Endothelial cell of umbilical vein (primary cell): ENCODE data around the gene ITGA11. TPM values are rescaled to one million over a fixed set of nuclear protein-coding genes. Genes with fewer than 3 reads are reported as not detected.

ENCODE experiments used
- BruUV-seq: library from RNA; stranded (reverse); fragments of 400-500 nt; replicated peaks from 2 replicates; lab custom pipeline; 2021; lab: Mats Ljungman, UMichigan
- CTCF ChIA-PET: fragments of 300-600, 350-600 bp; sonication (Branson Sonifier 250); formaldehyde crosslinking; loops from one replicate; lab custom pipeline; 2021; ENCODE audit warnings: antibody characterized with exemption, inconsistent platforms; lab: Charles Lee
- POLR2A ChIA-PET: fragments of 300-600, 350-600 bp; sonication (Branson Sonifier 250); formaldehyde crosslinking; loops from one replicate; lab custom pipeline; 2021; ENCODE audit warnings: antibody characterized with exemption, inconsistent platforms; lab: Charles Lee
- DNase-seq: peaks from one replicate; pipeline ENCODE4 v3.0.0-alpha.2; 2011; ENCODE audit warnings: low read depth, low spot score
- FAIRE-seq: peaks from 2 replicates; lab custom pipeline; 2011; peaks lifted over from hg19 to GRCh38; lab: Jason Lieb, UNC
- H2AFZ ChIP-seq: 2 replicates; pipeline ENCODE4 v1.6.0; 2012; ENCODE audit warnings: low read depth, low read length, control low read depth, inconsistent platforms
- H3K27ac ChIP-seq: 2 replicates; pipeline ENCODE4 v1.5.1; 2011; ENCODE audit warnings: low read depth, mild to moderate bottlenecking, control low read depth, low read length, moderate library complexity; ENCODE audit not compliant: insufficient read depth
- H3K27me3 ChIP-seq, 2 experiments: 2 replicates each; pipeline versions ENCODE4 v1.6.0 to v1.6.1; 2011; ENCODE audit warnings: low read length in 2 of 2, mixed read lengths in 1 of 2; ENCODE audit not compliant: control insufficient read depth in 2 of 2, insufficient read depth in 2 of 2
- H3K36me3 ChIP-seq, 2 experiments: 2 replicates in 1 of 2; 3 replicates in 1 of 2; pipeline ENCODE4 v1.5.1; 2011; ENCODE audit warnings: low read length in 2 of 2, mild to moderate bottlenecking in 1 of 2, moderate library complexity in 1 of 2; ENCODE audit not compliant: control insufficient read depth in 2 of 2, insufficient read depth in 2 of 2; ENCODE audit errors: extremely low read depth in 1 of 2
- H3K4me1 ChIP-seq: 3 replicates; pipeline ENCODE4 v1.5.1; 2011; ENCODE audit warnings: mild to moderate bottlenecking, low read length; ENCODE audit not compliant: control insufficient read depth, insufficient read depth; ENCODE audit errors: extremely low read depth
- H3K4me2 ChIP-seq: 2 replicates; pipeline ENCODE4 v1.6.1; 2011; ENCODE audit warnings: low read length, control low read depth, mixed read lengths; ENCODE audit not compliant: insufficient read depth
- H3K4me3 ChIP-seq, 3 experiments: fragments of 200-600 bp in 1 of 3; sonication (generic), shearing (Covaris generic) in 1 of 3; replicated peaks in 1 of 3; 2 replicates each; pipeline ENCODE4 v1.5.1; 2011 to 2016; ENCODE audit warnings: control low read depth in 3 of 3, low read length in 3 of 3, mild to moderate bottlenecking in 2 of 3, inconsistent platforms in 1 of 3, low read depth in 1 of 3, moderate library complexity in 1 of 3; ENCODE audit not compliant: insufficient read depth in 1 of 3
- H3K79me2 ChIP-seq: 2 replicates; pipeline ENCODE4 v1.6.0; 2012; ENCODE audit warnings: low read length, inconsistent platforms; ENCODE audit not compliant: control insufficient read depth, insufficient read depth
- H3K9ac ChIP-seq: replicated peaks from 2 replicates; pipeline ENCODE3; 2011; ENCODE audit warnings: low read length, control low read depth; ENCODE audit not compliant: insufficient read depth; ENCODE audit errors: extremely low read depth
- H3K9me1 ChIP-seq: replicated peaks from 3 replicates; pipeline ENCODE4 v1.6.0; 2011; ENCODE audit warnings: mild to moderate bottlenecking, low read length; ENCODE audit not compliant: control insufficient read depth, insufficient read depth; ENCODE audit errors: extremely low read depth
- H3K9me3 ChIP-seq: replicated peaks from 2 replicates; pipeline ENCODE4 v1.5.1; 2012; ENCODE audit warnings: low read length, inconsistent platforms; ENCODE audit not compliant: control insufficient read depth, insufficient read depth
- H4K20me1 ChIP-seq: replicated peaks from 2 replicates; pipeline ENCODE3; 2011; ENCODE audit warnings: mild to moderate bottlenecking, low read length; ENCODE audit not compliant: control insufficient read depth, insufficient read depth; ENCODE audit errors: extremely low read depth
- CTCF ChIP-seq, 2 donors: IDR thresholded peaks; 1 replicate in 1 of 2; 2 replicates in 1 of 2; pipeline ENCODE4 v1.5.1; 2011; ENCODE audit warnings: low read length in 2 of 2, mild to moderate bottlenecking in 2 of 2, moderate library complexity in 2 of 2, control low read depth in 1 of 2, inconsistent platforms in 1 of 2, low read depth in 1 of 2; ENCODE audit not compliant: insufficient read depth in 1 of 2; ENCODE audit errors: extremely low read depth in 1 of 2
- EZH2 ChIP-seq: IDR thresholded peaks from 2 replicates; pipeline ENCODE4 v1.6.1; 2012; ENCODE audit warnings: borderline replicate concordance, low read depth, mild to moderate bottlenecking, moderate library complexity, low read length, inconsistent platforms; ENCODE audit not compliant: severe bottlenecking
- FOS ChIP-seq: IDR thresholded peaks from 2 replicates; pipeline ENCODE4 v1.6.1; 2011; ENCODE audit warnings: mild to moderate bottlenecking, low read length, moderate library complexity, borderline replicate concordance; ENCODE audit not compliant: insufficient read depth
- GATA2 ChIP-seq: IDR thresholded peaks from 2 replicates; pipeline ENCODE4 v1.7.0; 2011; ENCODE audit warnings: low read depth, mild to moderate bottlenecking, moderate library complexity, mixed read lengths, low read length; ENCODE audit not compliant: insufficient read length, insufficient read depth
- JUN ChIP-seq: IDR thresholded peaks from 2 replicates; pipeline ENCODE4 v1.6.1; 2011; ENCODE audit warnings: borderline replicate concordance, low read depth; ENCODE audit not compliant: insufficient read length, insufficient read depth
- MAX ChIP-seq: IDR thresholded peaks from 2 replicates; pipeline ENCODE4 v1.6.1; 2011; ENCODE audit not compliant: insufficient read depth, insufficient read length
- MYC ChIP-seq: IDR thresholded peaks from one replicate; pipeline ENCODE4 v1.6.1; 2011; ENCODE audit warnings: mild to moderate bottlenecking, low read depth, low read length
- POLR2A ChIP-seq: IDR thresholded peaks from 2 replicates; pipeline ENCODE4 v1.6.1; 2012; ENCODE audit warnings: low read depth, mild to moderate bottlenecking, control low read depth, low read length
- POLR2AphosphoS5 ChIP-seq: IDR thresholded peaks from 2 replicates; pipeline ENCODE4 v1.6.1; 2012; ENCODE audit warnings: low read depth, mild to moderate bottlenecking, control low read depth, low read length, moderate library complexity; ENCODE audit not compliant: insufficient read depth
- dilution Hi-C: fragments of 300-500 bp; cut with MboI; formaldehyde crosslinking; loops from one replicate; pipeline ENCODE4 v1.15.0; 2019; ENCODE audit warnings: low sequenced_read_pairs; ENCODE audit not compliant: extremely low pct_ligation_motif_present
- intact Hi-C: fragments of 100-400 bp; cut with micrococcal nuclease; formaldehyde crosslinking; loops from one replicate; pipeline ENCODE4 v1.10.0; 2022
- polyA plus RNA-seq, 4 experiments: library from polyadenylated mRNA; depleted of rRNA in 3 of 4; stranded (reverse) in 3 of 4; unstranded in 1 of 4; fragments of >200 nt; gene quantifications; 2 replicates each; pipeline versions ENCODE4 v1.2.1 to v1.2.3, GENCODE V29; 2011 to 2012; ENCODE audit warnings: missing spikeins in 1 of 4
- total RNA-seq: library from RNA; stranded (reverse); gene quantifications from 2 replicates; pipeline ENCODE4 v1.2.3, GENCODE V29; 2021

Gene ITGA11
- total and polyA plus RNA-seq, 2 donors (not counting 3 experiments of a cell fraction or from before 2014, with no cell fraction given) = 0.18 to 1.0 TPM

- no TSS peak for BruUV-seq
- no peaks in the 10 kb centered on the region for H3K36me3 ChIP-seq
- FAIRE-seq = no peak
Measured at GRCh38 chr15:68325726-68326125, 106.2 kb downstream of the ITGA11 start.

More at GRCh38 chr15:68325726-68326125, 106.2 kb downstream of the ITGA11 start:
- Histone ChIP-seq H3K9me1 (no peaks in the 10 kb centered on the region), H3K27me3 (peaks cover 0 to 9% of the 10 kb centered on the region in 2 experiments), H3K4me1 (no peaks in the 10 kb centered on the region), H3K9ac (no peak overlapping the region), H3K9me3 (no peaks in the 10 kb centered on the region), H3K4me2 (no peak overlapping the region), H4K20me1 (no peaks in the 10 kb centered on the region), H2AFZ (no peak overlapping the region), H3K4me3 (no peak overlapping the region), H3K79me2 (no peaks in the 10 kb centered on the region), H3K27ac (no peak overlapping the region)
- intact Hi-C loops (no loop called here), dilution Hi-C loops (no loop called here)
- no peak for DNase-seq
- POLR2A ChIA-PET = no interaction called here
- CTCF ChIA-PET = interaction anchor here (0.8 to 1.7 kb wide), 3 partner anchors 9 to 42 kb away, joined by 3 to 5 read pairs (median 4); no protein-coding TSS in a partner anchor
- TF ChIP-seq EZH2 (no peak), FOS (no peak), MAX (no peak), CTCF (IDR thresholded peaks at IDR 0.05; ENCODE audit: extremely low read depth in 1 of 2, insufficient read depth in 1 of 2, low read depth in 1 of 2, low read length in 2 of 2) (no peak), POLR2A (no peak), MYC (no peak), JUN (no peak), POLR2AphosphoS5 (no peak), GATA2 (no peak)
